Omental fat pad (tissue), 4 donors: Measurements from ENCODE around the gene PKM. TPM values are rescaled to one million over a fixed set of nuclear protein-coding genes. Genes with fewer than 3 reads are reported as not detected.
"Not testable (repeated sequence)": the region's sequence is repeated elsewhere in the genome, so short reads cannot be mapped to it uniquely, and the experiment has no call there.

Experiments used
- ATAC-seq: fragments of 150-250 bp; one replicate; pipeline ENCODE4 v1.9.1; 2016; ENCODE audit warnings: mild to moderate bottlenecking, moderate library complexity; ENCODE audit not compliant: low FRiP score
- DNase-seq: peaks from one replicate; pipeline ENCODE4 v3.0.0-alpha.2; 2019; ENCODE audit warnings: low spot score
- total RNA-seq, 4 donors: library from RNA; depleted of rRNA; stranded (reverse); fragments of >200 nt; gene quantifications; one replicate each; pipeline ENCODE4 v1.1.0, GENCODE V29; 2016
- TF ChIP-seq, protein P1 (sequence below), 3 donors: fragments of 450-650 bp; IDR thresholded peaks; one replicate each; pipeline ENCODE4 v1.5.1; 2016 to 2017; ENCODE audit warnings: antibody characterized with exemption in 3 of 3, mild to moderate bottlenecking in 3 of 3, moderate library complexity in 2 of 3

The PKM gene
- total RNA-seq, 4 donors from 2014 or later = 200 to 534 (median 205) TPM

DNA sequence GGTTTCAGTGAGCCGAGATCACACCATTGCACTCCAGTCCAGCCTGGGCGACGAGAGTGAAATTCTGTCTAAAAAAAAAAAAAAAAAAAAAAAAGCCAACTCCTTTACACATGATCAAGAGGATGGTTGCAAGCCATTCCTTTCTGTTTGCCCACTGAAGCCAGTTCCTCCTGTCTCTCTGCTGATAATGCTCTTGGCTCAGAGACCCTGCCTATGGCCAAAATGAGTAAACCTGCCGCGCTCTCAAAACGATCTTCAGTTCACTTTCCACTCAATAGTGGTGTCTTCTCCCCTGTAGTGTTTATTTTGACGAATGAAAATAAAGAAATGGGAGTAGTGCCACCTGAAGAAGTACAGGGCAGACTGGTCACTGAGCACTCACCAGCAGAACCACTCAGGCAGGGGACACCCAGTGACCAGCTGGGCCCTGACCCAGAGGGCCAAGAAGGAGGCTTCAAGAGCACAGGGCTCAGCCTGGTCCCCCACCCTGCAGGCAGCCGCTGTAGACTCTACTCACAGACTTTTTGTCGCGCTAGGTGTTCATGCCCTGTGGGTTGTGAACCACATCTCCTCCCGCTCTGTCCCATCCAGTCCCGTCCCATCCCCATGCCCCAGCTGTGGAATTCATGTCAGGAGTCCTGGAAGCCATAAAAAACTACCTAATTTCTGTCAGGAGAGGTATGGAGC is 57.0 kb downstream of the PKM start:
- no peak for ATAC-seq
- TF ChIP-seq, protein P1, sequence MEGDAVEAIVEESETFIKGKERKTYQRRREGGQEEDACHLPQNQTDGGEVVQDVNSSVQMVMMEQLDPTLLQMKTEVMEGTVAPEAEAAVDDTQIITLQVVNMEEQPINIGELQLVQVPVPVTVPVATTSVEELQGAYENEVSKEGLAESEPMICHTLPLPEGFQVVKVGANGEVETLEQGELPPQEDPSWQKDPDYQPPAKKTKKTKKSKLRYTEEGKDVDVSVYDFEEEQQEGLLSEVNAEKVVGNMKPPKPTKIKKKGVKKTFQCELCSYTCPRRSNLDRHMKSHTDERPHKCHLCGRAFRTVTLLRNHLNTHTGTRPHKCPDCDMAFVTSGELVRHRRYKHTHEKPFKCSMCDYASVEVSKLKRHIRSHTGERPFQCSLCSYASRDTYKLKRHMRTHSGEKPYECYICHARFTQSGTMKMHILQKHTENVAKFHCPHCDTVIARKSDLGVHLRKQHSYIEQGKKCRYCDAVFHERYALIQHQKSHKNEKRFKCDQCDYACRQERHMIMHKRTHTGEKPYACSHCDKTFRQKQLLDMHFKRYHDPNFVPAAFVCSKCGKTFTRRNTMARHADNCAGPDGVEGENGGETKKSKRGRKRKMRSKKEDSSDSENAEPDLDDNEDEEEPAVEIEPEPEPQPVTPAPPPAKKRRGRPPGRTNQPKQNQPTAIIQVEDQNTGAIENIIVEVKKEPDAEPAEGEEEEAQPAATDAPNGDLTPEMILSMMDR (IDR thresholded peaks at IDR 0.05) = no peak
- DNase-seq = no peak

DNA sequence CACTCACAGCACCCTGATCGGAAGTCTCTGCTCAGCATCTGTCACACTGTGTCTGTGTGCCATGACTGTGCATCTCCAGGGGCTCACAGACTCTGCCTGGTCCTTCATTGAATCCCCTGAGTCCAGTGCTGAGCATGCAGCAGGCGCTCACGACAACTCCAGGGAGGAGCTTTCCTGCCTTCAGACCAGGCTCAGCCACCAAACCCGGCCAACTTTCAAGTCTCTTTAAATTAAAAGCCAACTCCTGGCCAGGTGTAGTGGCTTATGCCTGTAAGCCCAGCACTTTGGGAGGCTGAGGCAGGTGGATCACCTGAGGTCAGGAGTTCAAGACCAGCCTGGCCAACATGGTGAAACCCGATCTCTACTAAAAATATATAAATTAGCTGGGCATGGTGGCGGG is 57.6 kb downstream of the PKM start:
- ATAC-seq (no peak), DNase-seq (no peak)
- TF ChIP-seq, protein P1 (IDR thresholded peaks at IDR 0.05) = no peak

DNA sequence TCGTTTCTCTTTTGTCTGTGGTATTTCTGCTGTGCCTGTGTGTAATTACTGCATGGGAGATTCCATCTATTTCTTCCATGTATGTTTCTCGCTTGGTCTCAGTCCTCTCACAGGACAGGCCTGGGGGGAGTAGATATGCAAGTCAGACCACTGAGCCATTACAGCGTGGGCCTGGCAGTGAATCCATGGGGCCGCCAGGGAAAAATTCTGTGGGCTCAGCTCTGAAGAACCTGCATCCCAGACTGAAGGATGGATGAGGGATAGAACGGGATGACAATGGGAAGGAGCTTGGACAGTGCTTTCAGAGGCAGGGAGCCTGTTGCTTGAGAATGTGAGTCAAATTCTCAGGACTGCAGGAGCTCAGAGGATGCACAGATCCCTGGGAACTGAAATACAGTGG is 58.2 kb downstream of the PKM start:
- DNase-seq (no peak), ATAC-seq (no peak)
- TF ChIP-seq, protein P1 (IDR thresholded peaks at IDR 0.05) = no peak

DNA sequence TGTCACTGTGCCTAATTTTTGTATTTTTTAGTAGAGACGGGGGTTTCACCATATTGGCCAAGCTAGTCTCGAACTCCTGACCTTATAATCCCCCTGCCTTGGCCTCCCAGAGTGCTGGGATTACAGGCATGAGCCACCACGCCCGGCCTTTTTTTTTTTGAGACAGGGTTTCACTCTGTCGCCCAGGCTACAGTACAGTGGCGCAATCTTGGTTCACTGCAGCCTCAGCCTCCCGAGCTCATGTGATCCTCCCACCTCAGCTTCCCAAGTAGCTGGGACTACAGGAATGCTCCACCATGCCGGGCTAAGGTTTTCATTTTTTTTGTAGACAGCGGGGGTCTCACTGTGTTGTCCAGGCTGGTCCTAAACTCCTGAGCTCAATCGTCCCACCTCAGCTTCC is 59.0 kb downstream of the PKM start:
- not testable (repeated sequence) for DNase-seq, ATAC-seq

DNA sequence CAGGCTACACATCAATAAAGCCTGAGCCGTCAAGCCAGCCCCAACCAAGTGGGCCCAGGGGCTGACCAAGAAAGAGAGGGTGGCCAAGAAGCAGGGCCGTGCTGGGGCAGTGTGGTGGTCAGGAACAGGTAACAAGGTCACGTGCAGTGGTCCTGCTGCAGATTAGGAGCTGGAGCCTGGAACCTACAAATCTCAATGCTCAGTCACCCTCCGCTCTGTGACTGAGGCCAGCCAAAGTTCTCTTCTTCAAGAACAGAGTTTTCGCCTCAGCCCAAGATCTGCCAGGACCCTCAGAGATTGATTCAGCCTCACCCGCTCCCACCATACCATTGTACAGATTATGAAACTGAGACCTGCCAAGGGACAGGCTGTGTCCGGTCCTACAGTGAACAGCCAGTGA is 60.3 kb downstream of the PKM start:
- ATAC-seq = no peak

DNA sequence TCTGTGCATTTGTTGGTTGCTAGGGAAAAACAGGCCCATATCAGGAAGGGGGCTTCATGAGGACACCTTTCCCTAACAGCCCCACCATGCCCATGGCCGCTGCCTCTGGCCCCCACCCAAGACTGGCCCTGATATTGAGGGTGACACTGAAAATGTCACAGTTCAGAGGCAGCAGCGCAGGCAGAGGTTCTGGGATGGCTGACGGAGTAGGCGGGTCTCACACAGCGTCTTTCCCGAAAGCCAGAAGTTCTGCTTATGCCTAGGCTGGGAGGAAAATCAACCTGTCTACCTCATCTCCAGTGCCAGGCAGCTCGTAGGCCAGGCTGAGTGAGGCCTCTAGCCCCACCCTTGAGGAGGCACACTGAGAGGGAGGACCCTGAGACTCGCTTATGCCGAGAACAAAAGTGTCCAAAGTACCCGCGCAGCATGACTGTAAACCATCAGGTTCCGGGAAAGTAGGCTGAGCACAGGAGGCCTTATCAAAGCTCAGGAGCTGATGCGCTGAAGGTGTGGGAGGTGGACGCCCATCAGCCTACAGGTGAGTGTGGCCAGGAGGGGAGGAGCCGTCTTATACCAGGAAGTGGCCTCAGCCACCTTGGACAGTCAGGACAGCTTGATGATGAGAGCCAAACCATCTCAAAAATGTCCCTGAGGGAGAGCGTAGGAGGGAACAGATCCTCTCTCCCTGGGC is 60.9 kb downstream of the PKM start:
- no peak for DNase-seq
- ATAC-seq = no peak
- TF ChIP-seq, protein P1 (IDR thresholded peaks at IDR 0.05) = no peak

More for the DNA sequence above, 60.3 kb downstream of the PKM start:
- TF ChIP-seq, protein P1 (IDR thresholded peaks at IDR 0.05) = no peak
- no peak for DNase-seq

DNA sequence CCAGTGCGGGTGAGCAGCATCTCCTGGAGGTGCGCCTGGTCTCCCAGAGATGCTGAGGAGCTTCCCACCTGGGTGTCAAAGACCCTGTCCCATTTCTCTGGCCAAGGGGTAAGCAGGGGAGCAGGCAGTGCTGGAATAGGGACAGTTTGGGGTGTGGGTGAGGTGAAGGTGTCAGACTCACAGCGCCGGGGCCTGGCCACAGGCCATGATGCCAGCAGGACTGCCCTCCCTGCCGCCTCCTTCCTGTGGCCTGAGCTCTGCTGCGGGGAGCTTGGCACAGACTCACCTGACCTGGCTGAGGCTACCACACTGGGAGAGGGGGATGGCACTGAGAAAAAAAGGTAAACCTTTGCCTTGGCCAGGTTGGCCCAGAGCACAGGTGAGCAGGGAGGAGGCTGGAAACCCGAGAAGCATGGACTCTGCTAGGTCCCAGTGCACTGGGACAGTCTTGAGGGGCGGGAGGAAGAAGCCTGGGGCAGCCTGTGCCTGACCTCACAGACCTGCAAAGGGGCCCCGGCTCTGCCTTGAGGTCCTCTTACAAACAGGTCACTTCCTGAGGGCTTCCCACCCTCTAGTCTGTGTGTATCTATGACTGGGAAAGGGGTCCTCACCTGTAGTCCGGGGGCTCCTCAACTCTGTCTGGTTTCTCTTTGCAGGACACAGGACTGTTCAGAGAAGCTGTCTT is 61.6 kb downstream of the PKM start:
- ATAC-seq = no peak
- DNase-seq = no peak
- TF ChIP-seq, protein P1 (IDR thresholded peaks at IDR 0.05) = no peak
